Measurements from ENCODE around the gene FTSJ1.

GRCh38 chrX:48522291-48522690, 46.3 kb downstream of the FTSJ1 start:
- no peak for TF ChIP-seq CTCF (conservative IDR thresholded peaks at IDR 0.05; ENCODE audit: low read length)
- TF ChIP-seq EZH2phosphoT487 (IDR thresholded peaks at IDR 0.05; ENCODE audit: borderline replicate concordance): no peak
